ENCODE measurements around the gene CUTA. TPM values are rescaled to one million over a fixed set of nuclear protein-coding genes. Genes with fewer than 3 reads are reported as not detected.

Gene CUTA
- total and polyA plus RNA-seq, 2 of the 13 experiments (the other 11 are each of a cell fraction or from before 2014, with no cell fraction given) = 170 to 180 TPM

- TF ChIP-seq ZHX2 (IDR thresholded peaks at IDR 0.05; ENCODE audit: low read depth) (no peak), ZHX2 (CRISPR knock-in tag; IDR thresholded peaks at IDR 0.05; ENCODE audit: borderline replicate concordance) (no peak), CEBPG (CRISPR knock-in tag; IDR thresholded peaks at IDR 0.05) (peak; percentile 11; the same call in 1 of the 2 replicates), ZNF207 (IDR thresholded peaks at IDR 0.05; ENCODE audit: borderline replicate concordance) (no peak), BRF2 (CRISPR knock-in tag; IDR thresholded peaks at IDR 0.05) (no peak), ZNF574 (CRISPR knock-in tag; IDR thresholded peaks at IDR 0.05) (peak; percentile 24; the same call in 1 of the 2 replicates), ZNF83 (CRISPR knock-in tag; IDR thresholded peaks at IDR 0.05; ENCODE audit: borderline replicate concordance) (peak; percentile 51; the same call in 1 of the 2 replicates), NFE2L2 (IDR thresholded peaks at IDR 0.05; ENCODE audit: low read length) (no peak), AFF4 (CRISPR knock-in tag; IDR thresholded peaks at IDR 0.05) (no peak), NCOR1 (IDR thresholded peaks at IDR 0.05; ENCODE audit: borderline replicate concordance, low read length) (no peak), ZFP36L2 (CRISPR knock-in tag; IDR thresholded peaks at IDR 0.05) (no peak), ZNF124 (CRISPR knock-in tag; IDR thresholded peaks at IDR 0.05) (no peak), ZBTB42 (CRISPR knock-in tag; IDR thresholded peaks at IDR 0.05) (0 out of 2 replicates have a peak, but pooled peaks have one; percentile 40)
- TF ChIP-seq, protein P1, sequence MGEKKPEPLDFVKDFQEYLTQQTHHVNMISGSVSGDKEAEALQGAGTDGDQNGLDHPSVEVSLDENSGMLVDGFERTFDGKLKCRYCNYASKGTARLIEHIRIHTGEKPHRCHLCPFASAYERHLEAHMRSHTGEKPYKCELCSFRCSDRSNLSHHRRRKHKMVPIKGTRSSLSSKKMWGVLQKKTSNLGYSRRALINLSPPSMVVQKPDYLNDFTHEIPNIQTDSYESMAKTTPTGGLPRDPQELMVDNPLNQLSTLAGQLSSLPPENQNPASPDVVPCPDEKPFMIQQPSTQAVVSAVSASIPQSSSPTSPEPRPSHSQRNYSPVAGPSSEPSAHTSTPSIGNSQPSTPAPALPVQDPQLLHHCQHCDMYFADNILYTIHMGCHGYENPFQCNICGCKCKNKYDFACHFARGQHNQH (CRISPR knock-in tag; IDR thresholded peaks at IDR 0.05) = peak; percentile 19; the same call in 1 of the 2 replicates
Observed at GRCh38 chr6:33428224-33428965, 10.5 kb upstream of the CUTA start (continued).

Measured in HepG2 (cell line).